Mammary epithelial cell (primary cell): ENCODE results near the gene INSR.

Experiments used
- CTCF ChIP-seq, 2 donors: IDR thresholded peaks in 1 of 2; conservative IDR thresholded peaks in 1 of 2; 2 replicates each; pipeline ENCODE4 v1.5.1; 2011 to 2012; ENCODE audit warnings: inconsistent platforms in 2 of 2, low read length in 2 of 2, mild to moderate bottlenecking in 2 of 2, control low read depth in 1 of 2, low read depth in 1 of 2; ENCODE audit not compliant: insufficient read depth in 1 of 2; ENCODE audit errors: extremely low read depth in 1 of 2
- EZH2 ChIP-seq: IDR thresholded peaks from 2 replicates; pipeline ENCODE4 v1.6.1; 2012; ENCODE audit warnings: low read length, inconsistent platforms, borderline replicate concordance

GRCh38 chr19:7263521-7263920 lies 30.7 kb downstream of the INSR start:
- no peak for TF ChIP-seq CTCF (conservative IDR thresholded peaks at IDR 0.05 in 1 of 2, IDR thresholded peaks at IDR 0.05 in 1 of 2; ENCODE audit: extremely low read depth in 1 of 2, insufficient read depth in 1 of 2, low read depth in 1 of 2, low read length in 2 of 2)
- no peak for TF ChIP-seq EZH2
